Activated CD4-positive, alpha-beta T cell treated with anti-CD3 and anti-CD28 coated beads for 48 hours (primary cell): ENCODE measurements around the gene GREB1.
A peak's percentile ranks its signal among the peaks of the same experiment; 100 is the strongest.

Experiments used
- DNase-seq: peaks from one replicate; pipeline ENCODE4 v3.0.0-alpha.2; 2020

GREB1 gene

GRCh38 chr2:11581124-11581796 lies 47.4 kb downstream of the GREB1 start:
- no peak for DNase-seq

- DNase-seq, result no peak
Observed at GRCh38 chr2:11581797-11582611, 48.2 kb downstream of the GREB1 start.

GRCh38 chr2:11582612-11582861 lies 48.7 kb downstream of the GREB1 start:
- no peak for DNase-seq

DNA sequence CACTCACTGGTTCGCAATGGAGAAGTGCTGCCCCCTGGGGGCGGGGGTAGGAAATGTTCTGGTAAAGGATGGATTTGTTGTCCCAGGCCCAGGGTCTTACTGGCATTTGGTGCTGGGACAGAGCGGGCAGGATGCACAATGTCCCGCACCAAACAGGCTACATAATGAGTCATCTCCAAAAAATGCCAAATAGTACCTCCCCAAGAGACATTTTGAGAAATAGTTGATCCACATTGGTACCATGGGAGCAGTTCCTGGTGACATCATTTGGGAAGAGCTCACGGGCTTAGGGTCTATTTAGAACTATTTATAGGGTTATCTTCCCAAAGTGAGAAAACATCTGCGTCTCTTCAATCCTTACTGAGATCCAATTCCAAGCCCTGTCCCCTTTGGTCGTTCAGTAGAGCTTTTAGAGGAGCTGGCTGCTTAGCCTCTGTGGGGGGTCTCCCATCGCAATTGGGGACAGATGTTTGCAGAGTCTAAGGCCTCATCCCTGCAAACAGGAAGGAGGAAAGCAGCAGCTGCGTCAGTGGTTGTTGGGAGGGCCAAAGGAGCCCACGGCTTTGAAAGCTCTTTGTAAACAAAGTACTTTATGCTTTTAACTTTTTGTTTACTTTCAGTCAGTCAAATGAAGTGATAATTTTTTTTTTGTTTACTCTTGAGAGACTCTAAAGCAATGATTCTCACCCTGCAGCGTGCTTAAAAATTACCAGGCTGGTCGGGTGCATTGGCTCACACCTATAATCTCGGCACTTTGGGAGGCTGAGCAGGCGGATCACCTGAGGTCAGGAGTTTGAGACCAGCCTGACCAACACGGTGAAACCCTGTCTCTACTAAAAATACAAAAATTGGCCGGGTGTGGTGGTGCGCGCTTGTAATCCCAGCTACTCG lies 49.3 kb downstream of the GREB1 start:
- peak; percentile 80 for DNase-seq

DNA sequence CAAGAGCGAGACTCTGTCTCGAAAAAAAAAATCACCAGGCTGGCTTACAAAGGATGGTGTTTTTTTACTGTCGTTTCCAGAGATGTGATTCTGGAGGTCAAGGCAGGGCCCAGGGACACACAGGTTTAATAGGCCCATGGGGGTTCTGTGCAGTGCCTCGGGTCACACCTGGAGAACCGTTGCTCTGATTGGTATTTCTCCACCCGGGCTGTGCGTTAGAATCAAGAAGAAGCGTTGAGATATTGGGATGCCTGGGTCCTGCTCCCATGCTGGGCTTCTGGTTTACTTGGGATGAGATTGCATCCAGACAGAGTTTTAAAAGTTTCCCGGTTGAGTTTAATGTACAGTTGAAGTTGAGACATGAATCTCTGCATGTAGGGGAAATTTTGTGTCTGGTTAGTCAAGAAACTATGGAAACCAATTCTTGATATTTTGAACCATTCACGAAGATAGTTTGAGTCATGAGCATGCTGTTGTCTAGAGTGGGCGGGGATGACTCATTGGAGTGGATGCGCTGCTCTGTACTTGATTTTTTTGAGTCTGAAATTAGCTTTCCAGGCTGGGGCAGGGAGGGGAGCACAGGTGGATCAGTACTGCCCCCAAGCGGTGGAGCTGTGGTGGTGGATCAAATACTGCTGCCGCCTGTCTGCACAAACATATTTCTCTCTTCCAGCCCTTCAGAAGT lies 50.1 kb downstream of the GREB1 start:
- peak; percentile 95 for DNase-seq

DNA sequence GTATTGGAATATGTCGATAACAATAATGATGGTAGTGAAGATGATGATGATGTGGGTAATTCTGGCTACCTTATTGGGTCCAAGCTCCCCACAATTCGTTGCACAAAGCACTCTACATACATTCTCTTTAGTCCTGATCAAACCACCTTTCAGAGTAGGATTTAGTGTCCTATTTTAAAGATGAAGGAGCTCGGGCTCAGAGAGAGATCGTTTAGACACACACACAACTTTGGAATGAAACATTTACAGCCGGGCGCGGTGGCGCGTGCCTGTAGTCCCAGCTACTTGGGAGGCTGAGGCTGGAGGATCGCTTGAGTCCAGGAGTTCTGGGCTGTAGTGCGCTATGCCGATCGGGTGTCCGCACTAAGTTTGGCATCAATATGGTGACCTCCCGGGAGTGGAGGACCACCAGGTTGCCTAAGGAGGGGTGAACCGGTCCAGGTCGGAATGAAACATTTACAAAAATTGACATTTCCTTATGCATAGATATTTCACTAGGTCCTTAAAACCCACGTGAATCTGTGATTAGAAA lies 50.7 kb downstream of the GREB1 start:
- no peak for DNase-seq

DNA sequence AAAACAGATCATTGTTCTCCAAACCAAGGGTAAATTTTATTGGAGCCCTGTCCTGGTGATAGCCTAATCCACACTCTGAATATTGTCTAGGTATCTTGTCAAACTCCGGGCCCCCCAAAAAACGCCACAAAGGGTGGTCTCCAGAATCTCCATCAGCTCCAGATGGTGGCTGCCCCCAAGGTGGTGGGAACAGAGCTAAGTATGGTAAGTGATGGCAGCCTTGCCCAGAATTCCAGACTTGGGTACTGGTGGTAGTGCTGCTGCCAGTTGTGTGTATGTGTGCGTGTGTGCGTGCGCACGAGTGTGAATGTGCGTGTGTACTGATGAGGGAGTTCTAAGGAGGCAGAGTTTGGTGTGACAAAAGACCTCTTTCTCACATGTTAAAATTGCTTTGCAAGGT lies 51.2 kb downstream of the GREB1 start:
- DNase-seq, result no peak

- DNase-seq, result no peak
Observed at GRCh38 chr2:11588228-11589110, 54.6 kb downstream of the GREB1 start.

DNA sequence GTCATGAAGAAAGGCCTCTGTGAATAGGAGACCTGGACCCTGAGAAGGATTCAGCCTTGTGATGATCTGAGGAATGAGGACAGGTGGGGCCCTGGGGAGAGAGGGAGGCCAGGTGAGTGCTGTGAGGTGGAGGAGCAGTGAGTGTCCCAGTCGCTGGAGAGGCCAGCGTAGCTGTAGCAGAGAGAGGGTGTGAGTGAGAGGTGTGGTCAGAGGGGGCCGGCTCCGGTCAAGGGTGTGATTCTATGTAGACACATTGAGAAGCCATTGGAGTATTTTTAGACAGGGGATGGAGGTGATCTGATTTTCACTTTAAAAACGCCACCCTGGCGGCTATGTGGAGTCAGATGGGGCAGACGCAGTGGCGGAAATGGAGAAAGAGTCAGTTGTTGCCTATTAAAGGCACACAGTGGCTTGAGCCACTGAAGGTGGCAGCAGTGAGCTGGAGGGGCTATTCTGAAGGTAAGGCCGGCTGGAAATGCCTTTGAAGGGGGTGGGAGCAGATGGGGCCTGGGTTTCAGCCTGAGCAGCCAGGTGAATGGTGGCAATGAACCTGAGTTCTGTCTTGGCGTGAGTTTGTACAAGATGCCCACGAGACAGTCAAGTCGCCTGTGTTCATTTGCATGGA lies 55.6 kb downstream of the GREB1 start:
- no peak for DNase-seq

DNA sequence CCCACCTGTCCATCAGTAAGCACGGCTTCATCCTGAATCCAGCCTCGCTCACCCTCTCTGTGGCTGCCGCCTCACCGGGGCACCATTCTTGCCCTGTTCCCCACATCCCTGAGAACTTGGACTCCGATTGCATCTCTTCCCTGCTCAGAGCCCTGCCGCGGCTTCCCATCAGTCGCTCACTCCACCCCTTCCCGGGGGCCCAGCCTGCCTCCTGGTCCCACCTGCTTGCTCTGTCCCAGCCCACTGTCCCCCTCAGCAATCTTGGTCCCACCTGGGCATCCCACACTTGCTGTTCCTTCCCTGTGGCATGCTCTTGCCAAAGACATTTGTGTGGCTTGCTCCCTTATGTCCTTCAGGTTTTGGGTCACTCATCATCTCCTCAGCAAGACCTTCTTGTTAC lies 56.3 kb downstream of the GREB1 start:
- no peak for DNase-seq

GRCh38 chr2:11591091-11591490 lies 57.2 kb downstream of the GREB1 start:
- DNase-seq, result no peak

GRCh38 chr2:11592671-11593574 lies 59.1 kb downstream of the GREB1 start:
- DNase-seq, result no peak

DNA sequence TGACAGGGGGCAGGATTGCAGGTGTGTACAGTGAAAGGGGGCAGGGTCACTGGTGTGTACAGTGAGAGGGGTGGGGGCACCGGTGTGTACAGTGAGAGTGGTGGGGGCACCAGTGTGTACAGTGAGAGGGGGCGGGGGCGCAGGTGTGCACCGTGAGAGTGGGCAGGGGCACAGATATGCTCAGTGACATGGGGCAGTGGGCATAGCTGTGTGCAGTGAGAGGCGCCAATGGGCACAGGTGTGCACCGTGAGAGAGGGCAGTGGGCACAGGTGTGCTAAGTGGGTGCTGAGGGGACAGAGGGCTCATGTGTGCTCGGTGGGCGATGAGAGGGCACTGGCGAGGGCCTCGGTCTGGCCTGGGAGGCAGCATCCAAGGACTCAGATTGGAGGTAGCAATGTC lies 63.0 kb downstream of the GREB1 start:
- no peak for DNase-seq

GRCh38 chr2:11597538-11598225 lies 63.8 kb downstream of the GREB1 start:
- no peak for DNase-seq

DNA sequence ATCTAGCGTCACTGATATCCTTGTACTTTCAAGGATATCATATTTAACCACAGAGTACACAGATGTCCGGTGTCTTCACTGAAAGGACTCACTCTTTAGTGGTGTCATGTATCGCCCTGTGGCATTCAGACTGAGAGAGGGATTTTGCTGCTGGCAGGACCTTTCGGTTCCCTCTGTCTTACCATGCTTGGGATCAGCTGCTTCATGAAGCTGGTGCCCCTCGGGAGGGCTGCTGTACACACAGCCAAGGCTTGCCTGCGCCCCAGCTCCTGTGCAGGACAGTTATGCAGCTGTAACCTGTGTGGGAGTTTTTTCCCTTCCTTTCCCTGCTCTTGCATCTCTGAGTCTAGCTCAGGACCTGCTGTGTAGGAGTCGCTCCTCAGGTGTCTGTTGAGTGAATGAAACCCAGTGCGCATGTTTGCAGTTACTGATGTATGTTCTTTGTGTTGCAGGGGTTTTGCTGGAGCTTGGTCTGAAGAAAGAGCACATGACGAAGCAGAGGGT lies 64.4 kb downstream of the GREB1 start:
- DNase-seq, result no peak

DNA sequence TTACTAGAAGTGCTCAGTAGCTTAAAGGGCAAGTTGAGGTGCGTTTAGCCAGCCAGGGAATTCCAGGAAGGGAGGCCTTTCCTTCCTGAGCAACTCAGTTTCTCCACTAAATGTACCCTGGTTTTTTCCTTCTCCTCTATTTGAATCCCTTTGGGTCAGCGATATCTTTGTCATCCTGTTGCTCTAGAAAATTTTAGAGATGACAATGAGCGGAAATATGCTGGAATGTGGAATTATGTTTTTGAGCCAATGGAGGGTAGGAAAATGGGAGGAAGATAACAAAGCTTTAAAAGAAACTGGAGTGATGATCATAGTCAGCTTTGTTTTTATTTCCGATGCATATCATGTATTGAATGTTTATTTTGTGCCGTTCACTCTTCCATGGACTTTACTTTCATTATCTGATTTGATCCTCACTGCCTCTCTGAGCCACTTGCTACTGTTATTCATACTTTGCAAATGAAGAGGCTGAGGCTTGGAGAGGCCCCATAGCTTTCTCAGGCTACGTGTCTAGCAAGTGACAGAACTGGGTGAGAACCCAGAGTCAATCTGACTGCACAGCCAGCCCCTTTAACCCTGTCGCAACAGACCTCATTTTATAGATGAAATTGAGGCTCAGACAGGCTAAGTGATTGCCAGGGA lies 68.8 kb downstream of the GREB1 start:
- DNase-seq, result no peak

DNA sequence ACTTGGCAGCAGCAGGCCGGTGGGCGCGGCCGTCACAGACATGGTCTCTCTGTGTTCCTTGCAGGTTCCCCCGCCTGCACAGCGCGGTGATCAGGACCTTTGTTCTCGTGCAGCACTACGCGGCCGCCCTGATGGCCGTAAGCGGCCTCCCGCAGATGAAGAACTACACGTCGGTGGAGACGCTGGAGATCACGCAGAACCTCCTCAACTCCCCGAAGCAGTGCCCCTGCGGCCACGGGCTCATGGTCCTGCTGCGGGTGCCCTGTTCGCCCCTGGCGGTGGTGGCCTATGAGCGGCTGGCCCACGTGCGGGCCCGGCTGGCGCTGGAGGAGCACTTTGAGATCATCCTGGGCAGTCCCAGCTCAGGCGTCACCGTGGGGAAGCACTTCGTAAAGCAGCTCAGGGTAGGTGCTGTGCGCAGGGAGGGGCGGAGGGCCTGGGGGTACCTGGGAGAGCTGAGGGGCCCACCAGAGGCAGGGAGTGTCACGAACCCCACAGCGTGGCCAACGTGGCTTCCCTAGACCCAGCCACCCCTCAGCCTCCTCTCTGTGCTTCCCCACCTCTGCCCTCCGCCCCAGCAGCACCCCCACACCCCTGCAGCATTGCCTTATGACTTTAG lies 76.9 kb downstream of the GREB1 start:
- DNase-seq, result no peak

- DNase-seq, result no peak
Observed at GRCh38 chr2:11611251-11611650, 77.4 kb downstream of the GREB1 start.
